Nephron progenitor cell (in vitro differentiated cells): ENCODE measurements around the gene NLGN2.
A peak's percentile ranks its signal among the peaks of the same experiment; 100 is the strongest.

Source experiments
- DNase-seq: peaks from one replicate; pipeline ENCODE4 v3.0.0; 2021
- H3K27ac Mint-ChIP-seq: 2 replicates; pipeline ENCODE4 v1.8.0; 2021; ENCODE audit warnings: mild to moderate bottlenecking, moderate library complexity, mixed read lengths
- H3K27me3 Mint-ChIP-seq: 2 replicates; pipeline ENCODE4 v1.8.0; 2021; ENCODE audit warnings: mild to moderate bottlenecking, low read depth, mixed read lengths; ENCODE audit not compliant: poor library complexity
- H3K36me3 Mint-ChIP-seq: 2 replicates; pipeline ENCODE4 v1.8.0; 2021; ENCODE audit warnings: low read depth, mixed read lengths
- H3K4me1 Mint-ChIP-seq: 2 replicates; pipeline ENCODE4 v1.8.0; 2021; ENCODE audit warnings: mixed read lengths
- H3K4me3 Mint-ChIP-seq: 2 replicates; pipeline ENCODE4 v1.8.0; 2021; ENCODE audit warnings: mild to moderate bottlenecking, moderate library complexity, mixed read lengths
- H3K9me3 Mint-ChIP-seq: 2 replicates; pipeline ENCODE4 v1.8.0; 2021; ENCODE audit warnings: mild to moderate bottlenecking, moderate library complexity, mixed read lengths
- TF ChIP-seq, protein P1 (sequence below): fragments of 200-600 bp; sonication (generic); IDR thresholded peaks from 2 replicates; pipeline ENCODE4 v1.5.0; 2021; ENCODE audit warnings: antibody characterized with exemption

NLGN2 gene

DNA sequence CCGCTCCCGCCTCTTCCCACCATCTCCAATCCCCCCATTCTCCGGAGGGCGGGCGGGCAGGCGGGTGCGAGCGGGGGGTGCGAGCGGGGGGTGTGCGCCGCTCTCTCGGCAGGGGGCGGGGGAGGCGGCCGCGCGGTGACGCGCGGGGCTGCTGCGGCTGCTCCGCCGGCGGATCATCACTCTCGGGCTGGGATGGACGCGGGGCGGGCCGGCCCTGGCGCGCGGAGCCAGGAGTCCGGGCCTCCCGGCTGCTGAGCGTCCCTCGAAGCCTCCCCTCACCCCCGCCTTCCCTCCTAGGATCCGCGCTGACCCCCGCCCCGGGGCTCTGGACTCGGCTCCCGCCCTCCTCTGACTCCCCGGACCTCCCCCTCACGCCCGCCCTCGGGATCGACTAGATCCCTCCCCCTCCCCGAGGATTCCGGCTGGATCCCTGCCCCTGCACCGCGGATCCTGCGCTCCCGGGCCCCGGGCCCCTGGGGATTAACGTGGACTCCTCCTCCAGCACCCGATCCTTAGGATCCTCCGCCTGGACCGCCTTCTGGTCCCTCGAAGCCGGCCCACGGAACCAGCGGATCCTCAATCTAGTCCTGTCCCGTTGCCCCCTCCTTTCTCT lies 2.8 kb upstream of the NLGN2 start:
- H3K4me3 Mint-ChIP-seq = peak overlapping the region; percentile 89
- no peaks in the 10 kb centered on the region for H3K9me3 Mint-ChIP-seq
- TF ChIP-seq, protein P1, sequence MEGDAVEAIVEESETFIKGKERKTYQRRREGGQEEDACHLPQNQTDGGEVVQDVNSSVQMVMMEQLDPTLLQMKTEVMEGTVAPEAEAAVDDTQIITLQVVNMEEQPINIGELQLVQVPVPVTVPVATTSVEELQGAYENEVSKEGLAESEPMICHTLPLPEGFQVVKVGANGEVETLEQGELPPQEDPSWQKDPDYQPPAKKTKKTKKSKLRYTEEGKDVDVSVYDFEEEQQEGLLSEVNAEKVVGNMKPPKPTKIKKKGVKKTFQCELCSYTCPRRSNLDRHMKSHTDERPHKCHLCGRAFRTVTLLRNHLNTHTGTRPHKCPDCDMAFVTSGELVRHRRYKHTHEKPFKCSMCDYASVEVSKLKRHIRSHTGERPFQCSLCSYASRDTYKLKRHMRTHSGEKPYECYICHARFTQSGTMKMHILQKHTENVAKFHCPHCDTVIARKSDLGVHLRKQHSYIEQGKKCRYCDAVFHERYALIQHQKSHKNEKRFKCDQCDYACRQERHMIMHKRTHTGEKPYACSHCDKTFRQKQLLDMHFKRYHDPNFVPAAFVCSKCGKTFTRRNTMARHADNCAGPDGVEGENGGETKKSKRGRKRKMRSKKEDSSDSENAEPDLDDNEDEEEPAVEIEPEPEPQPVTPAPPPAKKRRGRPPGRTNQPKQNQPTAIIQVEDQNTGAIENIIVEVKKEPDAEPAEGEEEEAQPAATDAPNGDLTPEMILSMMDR = no peak
- H3K27ac Mint-ChIP-seq = no peak overlapping the region
- peaks cover 46% of the 10 kb centered on the region for H3K4me1 Mint-ChIP-seq
- peak; percentile 75 for DNase-seq
- no peaks in the 10 kb centered on the region for H3K27me3 Mint-ChIP-seq
- peaks cover 22% of the 10 kb centered on the region for H3K36me3 Mint-ChIP-seq

DNA sequence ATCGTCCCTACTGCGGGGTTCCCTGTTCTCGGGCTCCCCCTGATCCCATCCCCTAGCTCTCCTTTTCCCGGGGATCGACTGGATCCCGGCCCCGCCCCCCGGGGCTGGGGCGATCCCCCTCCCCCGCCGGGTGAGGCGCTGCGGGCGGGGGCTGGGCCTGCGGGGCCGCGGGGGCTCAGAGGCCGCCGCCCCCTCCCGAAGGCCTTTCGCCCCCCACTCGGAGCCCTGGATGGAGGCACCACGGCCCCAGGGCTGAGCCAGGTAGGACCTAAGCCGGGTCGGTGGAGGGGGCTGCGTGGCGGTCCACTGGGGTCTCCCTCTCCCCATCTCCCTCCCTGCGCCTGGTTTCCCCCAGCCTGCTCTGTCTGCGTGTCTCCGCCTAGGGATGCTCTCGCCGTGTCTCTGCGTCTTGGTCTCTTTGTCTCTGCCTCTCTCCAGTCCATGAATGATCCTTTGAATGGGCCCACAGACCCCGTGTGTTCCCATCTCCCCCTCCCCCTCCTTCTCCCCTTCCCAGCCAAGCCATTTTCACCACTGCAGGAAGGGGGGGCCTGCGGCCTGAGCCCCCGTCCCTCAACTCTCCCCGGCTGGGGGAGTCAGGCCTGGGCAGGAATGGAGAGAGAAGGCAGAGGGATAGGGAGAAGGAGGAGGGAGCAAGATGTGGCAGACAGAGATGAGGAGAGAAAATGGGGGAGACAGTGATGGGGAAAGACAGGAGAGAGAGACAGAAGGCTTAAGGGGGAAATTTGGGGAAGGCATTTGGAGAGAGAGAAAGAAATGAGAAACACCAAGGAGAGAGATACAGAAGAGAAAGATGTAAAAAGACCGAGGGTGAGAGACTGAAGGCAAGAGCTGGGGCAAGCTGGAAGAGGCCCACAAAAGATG lies 2.1 kb upstream of the NLGN2 start:
- Mint-ChIP-seq H3K27ac (peak overlapping the region; percentile 37), H3K4me1 (peaks cover 45% of the 10 kb centered on the region)
- peak; percentile 41 for DNase-seq

DNA sequence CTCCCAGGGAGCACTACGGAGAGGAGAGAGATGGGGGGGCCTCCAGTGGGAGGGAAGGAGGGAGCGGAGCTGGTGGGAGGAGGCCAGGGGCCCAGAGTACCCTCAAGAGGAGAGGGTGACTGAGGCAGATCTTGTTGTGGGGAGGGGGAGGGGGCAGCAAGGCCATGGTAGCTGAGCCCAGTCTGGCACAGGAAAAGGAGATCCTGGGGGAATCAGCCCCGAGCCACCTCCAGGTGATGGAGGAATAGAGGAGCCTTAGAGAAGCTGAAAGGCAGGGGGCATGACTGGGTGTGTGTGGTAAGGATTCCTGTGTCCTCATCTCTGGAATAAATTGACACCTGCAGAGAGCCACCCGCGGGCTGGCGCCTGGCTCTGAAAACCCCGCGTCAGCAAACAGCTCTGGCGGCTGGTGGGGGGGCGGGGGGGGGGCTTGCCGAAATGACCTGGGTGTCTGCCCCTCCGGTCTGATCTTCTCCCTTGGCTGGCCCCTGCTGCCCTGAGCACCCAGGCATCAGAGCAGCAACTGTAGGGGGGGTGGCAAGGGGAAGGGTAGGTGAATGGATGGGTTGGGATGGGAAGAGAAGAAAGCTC lies 1.3 kb upstream of the NLGN2 start:
- DNase-seq = no peak
- Mint-ChIP-seq H3K27me3 (peaks cover 2% of the 10 kb centered on the region), H3K9me3 (no peaks in the 10 kb centered on the region), H3K4me1 (peaks cover 42% of the 10 kb centered on the region), H3K36me3 (peaks cover 24% of the 10 kb centered on the region), H3K27ac (peak overlapping the region; percentile 37), H3K4me3 (peak overlapping the region; percentile 94)
- TF ChIP-seq, protein P1 = no peak

More for the DNA sequence above, 2.1 kb upstream of the NLGN2 start:
- Mint-ChIP-seq H3K36me3 (peaks cover 28% of the 10 kb centered on the region), H3K27me3 (no peaks in the 10 kb centered on the region), H3K4me3 (peak overlapping the region; percentile 94), H3K9me3 (no peaks in the 10 kb centered on the region)
- TF ChIP-seq, protein P1 = no peak

DNA sequence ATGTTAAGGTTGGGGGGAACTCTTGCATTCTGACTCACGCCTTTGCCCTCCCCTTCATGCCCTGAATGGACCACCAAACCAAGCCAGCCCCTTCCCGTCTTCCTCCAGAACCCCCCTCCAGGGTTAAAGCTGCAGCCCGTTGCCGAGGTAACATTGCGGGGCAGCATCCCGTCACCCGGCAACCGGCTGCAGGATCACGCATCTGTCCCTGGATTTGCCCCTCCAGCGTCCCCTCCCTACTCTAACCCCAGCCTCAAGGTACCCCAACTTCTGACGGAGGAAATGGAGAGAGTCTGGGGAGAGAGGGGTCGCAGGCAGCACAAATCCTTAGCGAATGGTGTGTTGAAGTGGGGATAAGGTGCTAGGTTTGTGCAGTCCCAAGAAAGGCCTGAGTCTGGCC lies 563 bp upstream of the NLGN2 start:
- Mint-ChIP-seq H3K27me3 (peaks cover 2% of the 10 kb centered on the region), H3K4me3 (peak overlapping the region; percentile 48), H3K4me1 (peaks cover 39% of the 10 kb centered on the region), H3K9me3 (no peaks in the 10 kb centered on the region), H3K36me3 (peaks cover 20% of the 10 kb centered on the region), H3K27ac (no peak overlapping the region)
- TF ChIP-seq, protein P1 = no peak
- no peak for DNase-seq

DNA sequence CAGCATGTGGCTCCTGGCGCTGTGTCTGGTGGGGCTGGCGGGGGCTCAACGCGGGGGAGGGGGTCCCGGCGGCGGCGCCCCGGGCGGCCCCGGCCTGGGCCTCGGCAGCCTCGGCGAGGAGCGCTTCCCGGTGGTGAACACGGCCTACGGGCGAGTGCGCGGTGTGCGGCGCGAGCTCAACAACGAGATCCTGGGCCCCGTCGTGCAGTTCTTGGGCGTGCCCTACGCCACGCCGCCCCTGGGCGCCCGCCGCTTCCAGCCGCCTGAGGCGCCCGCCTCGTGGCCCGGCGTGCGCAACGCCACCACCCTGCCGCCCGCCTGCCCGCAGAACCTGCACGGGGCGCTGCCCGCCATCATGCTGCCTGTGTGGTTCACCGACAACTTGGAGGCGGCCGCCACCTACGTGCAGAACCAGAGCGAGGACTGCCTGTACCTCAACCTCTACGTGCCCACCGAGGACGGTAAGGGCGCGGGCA lies 645 bp downstream of the NLGN2 start:
- Mint-ChIP-seq H3K4me3 (no peak overlapping the region), H3K27me3 (peaks cover 2% of the 10 kb centered on the region), H3K4me1 (peaks cover 43% of the 10 kb centered on the region), H3K9me3 (no peaks in the 10 kb centered on the region), H3K36me3 (peaks cover 23% of the 10 kb centered on the region), H3K27ac (no peak overlapping the region)
- TF ChIP-seq, protein P1 = no peak
- DNase-seq = no peak
